MM.1S (cell line): ENCODE results near the gene SYNPO2.

ENCODE experiments used
- DNase-seq: peaks from one replicate; pipeline ENCODE4 v3.0.0-alpha.2; 2015
- H2AFZ ChIP-seq: fragments of 300-600 bp; sonication (generic); 2 replicates; pipeline ENCODE4 v1.6.0; 2016; ENCODE audit warnings: antibody characterized with exemption, low read length
- H3F3A ChIP-seq: fragments of 300-600 bp; sonication (generic); 2 replicates; pipeline ENCODE4 v1.6.1; 2016; ENCODE audit warnings: mild to moderate bottlenecking, antibody characterized with exemption, low read length, moderate library complexity, mixed read lengths; ENCODE audit not compliant: insufficient read depth
- H3K27ac ChIP-seq: fragments of 300-600 bp; sonication (generic); 2 replicates; pipeline ENCODE4 v1.5.1; 2016; ENCODE audit warnings: mild to moderate bottlenecking, low read length
- H3K27me3 ChIP-seq: fragments of 300-600 bp; sonication (generic); replicated peaks from 2 replicates; pipeline ENCODE4 v1.6.0; 2016; ENCODE audit warnings: low read length; ENCODE audit not compliant: insufficient read depth
- H3K36me3 ChIP-seq: fragments of 300-600 bp; sonication (generic); replicated peaks from 2 replicates; pipeline ENCODE4 v1.6.1; 2016; ENCODE audit warnings: mild to moderate bottlenecking, low read length, mixed read lengths; ENCODE audit not compliant: insufficient read depth
- H3K4me1 ChIP-seq: fragments of 300-600 bp; sonication (generic); 2 replicates; pipeline ENCODE4 v1.6.1; 2016; ENCODE audit warnings: low read length, mixed read lengths
- H3K4me2 ChIP-seq: fragments of 300-600 bp; sonication (generic); 2 replicates; pipeline ENCODE4 v1.6.0; 2016; ENCODE audit warnings: low read depth, low read length
- H3K4me3 ChIP-seq: fragments of 300-600 bp; sonication (generic); 2 replicates; pipeline ENCODE4 v1.5.1; 2016; ENCODE audit warnings: low read length, mixed read lengths
- H3K79me2 ChIP-seq: fragments of 300-600 bp; sonication (generic); 2 replicates; pipeline ENCODE4 v1.6.1; 2016; ENCODE audit warnings: mixed run types, low read length, mixed read lengths
- H3K9ac ChIP-seq: fragments of 300-600 bp; sonication (generic); 2 replicates; pipeline ENCODE4 v1.6.1; 2016; ENCODE audit warnings: low read length, mixed read lengths
- H3K9me2 ChIP-seq: fragments of 300-600 bp; sonication (generic); replicated peaks from 2 replicates; pipeline ENCODE4 v1.6.1; 2016; ENCODE audit warnings: mild to moderate bottlenecking, low read length, mixed read lengths; ENCODE audit not compliant: insufficient read depth
- H3K9me3 ChIP-seq: fragments of 300-600 bp; sonication (generic); replicated peaks from 2 replicates; pipeline ENCODE4 v1.6.1; 2016; ENCODE audit warnings: mild to moderate bottlenecking, low read length, mixed read lengths; ENCODE audit not compliant: insufficient read depth
- H4K20me1 ChIP-seq: fragments of 300-600 bp; sonication (generic); 2 replicates; pipeline ENCODE4 v1.6.1; 2016; ENCODE audit warnings: mild to moderate bottlenecking, low read length, moderate library complexity, mixed read lengths; ENCODE audit not compliant: insufficient read depth
- CTCF ChIP-seq: fragments of 300-600 bp; sonication (generic); IDR thresholded peaks from 2 replicates; pipeline ENCODE4 v1.5.1; 2016; ENCODE audit warnings: antibody characterized with exemption, low read length, mixed read lengths
- EZH2 ChIP-seq: fragments of 300-600 bp; sonication (generic); optimal IDR thresholded peaks from 2 replicates; pipeline ENCODE3; 2017; ENCODE audit warnings: low read depth, mild to moderate bottlenecking, antibody characterized with exemption, low read length, mixed read lengths
- EZH2phosphoT487 ChIP-seq: fragments of 300-600 bp; sonication (generic); IDR thresholded peaks from 2 replicates; pipeline ENCODE4 v1.6.1; 2018; ENCODE audit warnings: antibody characterized with exemption, low read length

SYNPO2 gene

GRCh38 chr4:119087121-119087520, 198.5 kb downstream of the SYNPO2 start:
- no peak overlapping the region for H2AFZ ChIP-seq
- no peaks in the 10 kb centered on the region for H4K20me1 ChIP-seq
- DNase-seq, result no peak
- H3K9me3 ChIP-seq, result no peaks in the 10 kb centered on the region
- no peaks in the 10 kb centered on the region for H3K79me2 ChIP-seq
- H3K36me3 ChIP-seq, result no peaks in the 10 kb centered on the region
- H3K27me3 ChIP-seq, result no peaks in the 10 kb centered on the region
- H3K4me3 ChIP-seq, result no peak overlapping the region
- TF ChIP-seq EZH2phosphoT487 (no peak), CTCF (no peak; the same call in 1 of the 2 replicates), EZH2 (no peak)
- no peaks in the 10 kb centered on the region for H3K9me2 ChIP-seq
- H3F3A ChIP-seq, result no peaks in the 10 kb centered on the region
- H3K4me2 ChIP-seq, result no peak overlapping the region
- H3K9ac ChIP-seq, result no peak overlapping the region
- H3K27ac ChIP-seq, result no peak overlapping the region
- no peaks in the 10 kb centered on the region for H3K4me1 ChIP-seq

GRCh38 chr4:119087656-119088055, 199.0 kb downstream of the SYNPO2 start:
- no peaks in the 10 kb centered on the region for H3K9me2 ChIP-seq
- TF ChIP-seq CTCF (no peak), EZH2phosphoT487 (no peak)
- H3K4me2 ChIP-seq, result no peak overlapping the region
- H3K36me3 ChIP-seq, result no peaks in the 10 kb centered on the region
- no peak overlapping the region for H2AFZ ChIP-seq
- no peak for DNase-seq
- no peaks in the 10 kb centered on the region for H3K79me2 ChIP-seq
- no peak overlapping the region for H3K9ac ChIP-seq
- no peak overlapping the region for H3K27ac ChIP-seq
- no peaks in the 10 kb centered on the region for H3K27me3 ChIP-seq
- no peaks in the 10 kb centered on the region for H3F3A ChIP-seq
- H3K9me3 ChIP-seq, result no peaks in the 10 kb centered on the region
- H3K4me3 ChIP-seq, result no peak overlapping the region
- no peaks in the 10 kb centered on the region for H3K4me1 ChIP-seq
- no peaks in the 10 kb centered on the region for H4K20me1 ChIP-seq

GRCh38 chr4:119093042-119093827, 204.6 kb downstream of the SYNPO2 start:
- TF ChIP-seq CTCF (no peak), EZH2phosphoT487 (no peak), EZH2 (no peak)
- no peak overlapping the region for H3K4me2 ChIP-seq

More at GRCh38 chr4:119093042-119093827, 204.6 kb downstream of the SYNPO2 start:
- H3K9me3 ChIP-seq, result no peaks in the 10 kb centered on the region
- H3K79me2 ChIP-seq, result no peaks in the 10 kb centered on the region
- H3K4me1 ChIP-seq, result no peaks in the 10 kb centered on the region
- no peaks in the 10 kb centered on the region for H4K20me1 ChIP-seq
- no peaks in the 10 kb centered on the region for H3K36me3 ChIP-seq
- no peak overlapping the region for H3K9ac ChIP-seq
- no peaks in the 10 kb centered on the region for H3K27me3 ChIP-seq
- DNase-seq, result no peak
- H2AFZ ChIP-seq, result no peak overlapping the region
- no peak overlapping the region for H3K27ac ChIP-seq
- H3K4me3 ChIP-seq, result no peak overlapping the region
- H3F3A ChIP-seq, result no peaks in the 10 kb centered on the region
- no peaks in the 10 kb centered on the region for H3K9me2 ChIP-seq
